Measurements from ENCODE around the gene LYVE1.

LYVE1 gene

GRCh38 chr11:10592331-10592730 is 23.9 kb upstream of the LYVE1 start:
- no peak overlapping the region for H3K4me3 ChIP-seq (ENCODE audit: low read depth, low read length)
- TF ChIP-seq CTCF (IDR thresholded peaks at IDR 0.05; ENCODE audit: borderline replicate concordance, insufficient read depth, low read depth, low read length), result no peak

GRCh38 chr11:10591741-10592140 is 23.3 kb upstream of the LYVE1 start:
- TF ChIP-seq CTCF (IDR thresholded peaks at IDR 0.05; ENCODE audit: borderline replicate concordance, insufficient read depth, low read depth, low read length), result no peak

GRCh38 chr11:10590218-10590915 is 21.9 kb upstream of the LYVE1 start:
- no peak for TF ChIP-seq CTCF (IDR thresholded peaks at IDR 0.05; ENCODE audit: borderline replicate concordance, insufficient read depth, low read depth, low read length)
- H3K4me3 ChIP-seq (ENCODE audit: low read depth, low read length), result no peak overlapping the region

More at GRCh38 chr11:10591741-10592140, 23.3 kb upstream of the LYVE1 start:
- H3K4me3 ChIP-seq (ENCODE audit: low read depth, low read length), result no peak overlapping the region

- no peak overlapping the region for H3K4me3 ChIP-seq (ENCODE audit: low read depth, low read length)
- no peak for TF ChIP-seq CTCF (IDR thresholded peaks at IDR 0.05; ENCODE audit: borderline replicate concordance, insufficient read depth, low read depth, low read length)
Observed at GRCh38 chr11:10588904-10589303, 20.4 kb upstream of the LYVE1 start.

GRCh38 chr11:10587995-10588394 is 19.5 kb upstream of the LYVE1 start:
- TF ChIP-seq CTCF (IDR thresholded peaks at IDR 0.05; ENCODE audit: borderline replicate concordance, insufficient read depth, low read depth, low read length), result no peak

GRCh38 chr11:10587388-10587787 is 18.9 kb upstream of the LYVE1 start:
- H3K4me3 ChIP-seq (ENCODE audit: low read depth, low read length), result no peak overlapping the region
- TF ChIP-seq CTCF (IDR thresholded peaks at IDR 0.05; ENCODE audit: borderline replicate concordance, insufficient read depth, low read depth, low read length), result no peak

More at GRCh38 chr11:10587995-10588394, 19.5 kb upstream of the LYVE1 start:
- H3K4me3 ChIP-seq (ENCODE audit: low read depth, low read length), result no peak overlapping the region

GRCh38 chr11:10584071-10584501 is 15.6 kb upstream of the LYVE1 start:
- no peak overlapping the region for H3K4me3 ChIP-seq (ENCODE audit: low read depth, low read length)
- no peak for TF ChIP-seq CTCF (IDR thresholded peaks at IDR 0.05; ENCODE audit: borderline replicate concordance, insufficient read depth, low read depth, low read length)

Data from GM12875 (cell line).